Stimulated activated CD4-positive, alpha-beta T cell treated with anti-CD3 and anti-CD28 coated beads, TNF-alpha, amount 100 ng/mL, for 24 hours (primary cell): ENCODE results near the gene SUPT3H.

Experiments
- DNase-seq, 3 experiments: peaks; one replicate each; pipeline ENCODE4 v3.0.0-alpha.2; 2020; ENCODE audit warnings: low read depth in 3 of 3

Gene SUPT3H

GRCh38 chr6:44797746-44798145, 580.0 kb downstream of the SUPT3H start:
- no peak for DNase-seq

- no peak for DNase-seq
Measured at GRCh38 chr6:44795326-44795725, 582.4 kb downstream of the SUPT3H start.

GRCh38 chr6:44789806-44790205, 587.9 kb downstream of the SUPT3H start:
- no peak for DNase-seq

GRCh38 chr6:44789061-44789460, 588.7 kb downstream of the SUPT3H start:
- DNase-seq, result no peak

- DNase-seq, result no peak
Measured at GRCh38 chr6:44788387-44788981, 589.2 kb downstream of the SUPT3H start.

- no peak for DNase-seq
Measured at GRCh38 chr6:44787254-44787834, 590.4 kb downstream of the SUPT3H start.

GRCh38 chr6:44785130-44785529, 592.6 kb downstream of the SUPT3H start:
- no peak for DNase-seq

GRCh38 chr6:44784195-44784594, 593.5 kb downstream of the SUPT3H start:
- no peak for DNase-seq

- no peak for DNase-seq
Measured at GRCh38 chr6:44782892-44783291, 594.8 kb downstream of the SUPT3H start.

- no peak for DNase-seq
Measured at GRCh38 chr6:44781912-44782597, 595.7 kb downstream of the SUPT3H start.

- no peak for DNase-seq
Measured at GRCh38 chr6:44780161-44780560, 597.6 kb downstream of the SUPT3H start.

GRCh38 chr6:44779130-44779826, 598.5 kb downstream of the SUPT3H start:
- no peak for DNase-seq
